ENCODE measurements around the gene TNRC6B. TPM values are rescaled to one million over a fixed set of nuclear protein-coding genes. Genes with fewer than 3 reads are reported as not detected.

Gene TNRC6B
- total and polyA plus RNA-seq, 2 of the 13 experiments (the other 11 are each of a cell fraction or from before 2014, with no cell fraction given) = 8.9 to 13.2 TPM

DNA sequence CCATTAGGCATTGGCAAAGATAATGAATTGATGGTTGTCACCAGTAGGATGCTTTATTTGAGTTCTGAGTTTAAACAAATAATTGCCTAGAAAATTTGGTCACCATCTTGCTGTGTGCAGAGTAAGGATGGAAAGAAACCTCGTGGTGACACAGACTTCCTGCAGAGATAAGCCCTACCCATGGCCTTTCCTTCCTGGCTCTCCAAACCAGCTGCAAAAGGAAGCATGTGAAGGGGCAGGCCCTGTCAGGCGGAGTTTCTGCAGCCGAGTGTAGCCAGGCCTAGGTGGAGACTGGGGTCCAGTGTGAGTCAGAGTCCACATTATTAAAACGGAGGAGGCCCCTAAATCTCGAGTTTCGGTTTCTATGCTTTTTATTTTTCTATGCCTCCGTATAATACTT lies 85.5 kb downstream of the TNRC6B start:
- in situ Hi-C loops (cut with HindIII; ENCODE audit: extremely low pct_ligation_motif_present, low pct_unique_long_range_greater_than_20kb) (no loop called here), intact Hi-C loops (cut with micrococcal nuclease; ENCODE audit: unreplicated experiment) (no loop called here)
- ChIA-PET CTCF (ENCODE audit: low intra/inter-chr PET ratio, low total read pairs) (no interaction called here), POLR2A (no interaction called here)
- ATAC-seq (no peak), FAIRE-seq (no peak), DNase-seq (ENCODE audit: low spot score) (no peak)
- WGBS (ENCODE audit: low lambda C conversion rate) = 95% methylated on average over 7 of the region's 7 CpGs
- Histone ChIP-seq H3K27ac (ENCODE audit: extremely low read length, insufficient read depth, low read length) (no peak overlapping the region), H4K20me1 (ENCODE audit: insufficient read depth, low read length) (0 out of 2 replicates have a peak, but pooled peaks cover under 1% of the 10 kb centered on the region), H2AFZ (ENCODE audit: low read length) (no peak overlapping the region), H3K4me3 (replicated peaks in 1 of 3; ENCODE audit: insufficient read depth in 1 of 3, low read depth in 2 of 3, low read length in 3 of 3) (no peak overlapping the region), H3K27me3 (ENCODE audit: control insufficient read depth in 1 of 2, insufficient read depth in 2 of 2, low read length in 2 of 2) (no peaks in the 10 kb centered on the region), H3K9me3 (ENCODE audit: low read length) (no peaks in the 10 kb centered on the region), H3K4me1 (ENCODE audit: insufficient read depth, low read length) (peaks cover 6% of the 10 kb centered on the region), H3K36me3 (replicated peaks in 1 of 2; ENCODE audit: control insufficient read depth in 1 of 2, insufficient read depth in 2 of 2, low read length in 2 of 2) (peaks cover 21 to 50% of the 10 kb centered on the region in 2 experiments), H3K9ac (ENCODE audit: insufficient read depth, low read depth, low read length) (no peak overlapping the region), H3K79me2 (ENCODE audit: insufficient read depth, low read length) (peaks cover 5% of the 10 kb centered on the region), H3K4me2 (ENCODE audit: low read depth, low read length) (no peak overlapping the region)
- BruUV-seq (replicated peaks) = no TSS peak
- TF ChIP-seq ZNF605 (CRISPR knock-in tag; IDR thresholded peaks at IDR 0.05) (no peak), ZNF282 (IDR thresholded peaks at IDR 0.05; ENCODE audit: partially characterized antibody) (no peak), ZNF749 (CRISPR knock-in tag; IDR thresholded peaks at IDR 0.05; ENCODE audit: borderline replicate concordance) (no peak), TBP (CRISPR knock-in tag; IDR thresholded peaks at IDR 0.05) (no peak), ZNF558 (CRISPR knock-in tag; IDR thresholded peaks at IDR 0.05; ENCODE audit: borderline replicate concordance) (no peak), CENPT (CRISPR knock-in tag; IDR thresholded peaks at IDR 0.05; ENCODE audit: low read depth) (no peak), CREM (IDR thresholded peaks at IDR 0.05) (no peak), CREM (CRISPR knock-in tag; IDR thresholded peaks at IDR 0.05) (no peak), ZNF883 (CRISPR knock-in tag; IDR thresholded peaks at IDR 0.05; ENCODE audit: not compliant biosample characterization) (no peak), PHF5A (CRISPR knock-in tag; IDR thresholded peaks at IDR 0.05; ENCODE audit: low read depth, unreplicated experiment) (no peak), ARHGAP35 (CRISPR knock-in tag; IDR thresholded peaks at IDR 0.05; ENCODE audit: borderline replicate concordance) (no peak)
- TF ChIP-seq, protein P1, sequence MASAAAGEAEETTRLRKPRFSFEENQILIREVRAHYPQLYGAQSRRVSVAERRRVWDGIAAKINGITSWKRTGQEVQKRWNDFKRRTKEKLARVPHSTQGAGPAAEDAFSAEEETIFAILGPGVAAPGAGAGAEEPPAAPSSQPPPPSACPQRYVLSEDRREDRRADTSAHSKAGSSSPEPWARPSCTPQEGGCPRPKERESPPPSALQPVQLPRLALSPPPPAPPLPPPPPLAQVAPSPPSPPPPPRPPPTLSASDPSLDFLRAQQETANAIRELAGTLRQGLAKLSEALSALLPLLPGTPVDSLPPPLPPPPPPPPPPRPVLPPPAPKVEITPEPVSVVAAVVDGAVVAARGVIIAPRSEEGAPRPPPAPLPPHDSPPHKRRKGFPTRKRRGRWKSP (CRISPR knock-in tag; IDR thresholded peaks at IDR 0.05) = no peak
- TF ChIP-seq, protein P2, sequence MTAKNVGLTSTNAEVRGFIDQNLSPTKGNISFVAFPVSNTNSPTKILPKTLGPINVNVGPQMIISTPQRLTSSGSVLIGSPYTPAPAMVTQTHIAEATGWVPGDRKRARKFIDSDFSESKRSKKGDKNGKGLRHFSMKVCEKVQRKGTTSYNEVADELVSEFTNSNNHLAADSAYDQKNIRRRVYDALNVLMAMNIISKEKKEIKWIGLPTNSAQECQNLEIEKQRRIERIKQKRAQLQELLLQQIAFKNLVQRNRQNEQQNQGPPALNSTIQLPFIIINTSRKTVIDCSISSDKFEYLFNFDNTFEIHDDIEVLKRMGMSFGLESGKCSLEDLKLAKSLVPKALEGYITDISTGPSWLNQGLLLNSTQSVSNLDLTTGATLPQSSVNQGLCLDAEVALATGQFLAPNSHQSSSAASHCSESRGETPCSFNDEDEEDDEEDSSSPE (CRISPR knock-in tag; IDR thresholded peaks at IDR 0.05) = no peak
- TF ChIP-seq, protein P3, sequence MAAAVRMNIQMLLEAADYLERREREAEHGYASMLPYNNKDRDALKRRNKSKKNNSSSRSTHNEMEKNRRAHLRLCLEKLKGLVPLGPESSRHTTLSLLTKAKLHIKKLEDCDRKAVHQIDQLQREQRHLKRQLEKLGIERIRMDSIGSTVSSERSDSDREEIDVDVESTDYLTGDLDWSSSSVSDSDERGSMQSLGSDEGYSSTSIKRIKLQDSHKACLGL (CRISPR knock-in tag; IDR thresholded peaks at IDR 0.05) = no peak
- TF ChIP-seq, protein P4, sequence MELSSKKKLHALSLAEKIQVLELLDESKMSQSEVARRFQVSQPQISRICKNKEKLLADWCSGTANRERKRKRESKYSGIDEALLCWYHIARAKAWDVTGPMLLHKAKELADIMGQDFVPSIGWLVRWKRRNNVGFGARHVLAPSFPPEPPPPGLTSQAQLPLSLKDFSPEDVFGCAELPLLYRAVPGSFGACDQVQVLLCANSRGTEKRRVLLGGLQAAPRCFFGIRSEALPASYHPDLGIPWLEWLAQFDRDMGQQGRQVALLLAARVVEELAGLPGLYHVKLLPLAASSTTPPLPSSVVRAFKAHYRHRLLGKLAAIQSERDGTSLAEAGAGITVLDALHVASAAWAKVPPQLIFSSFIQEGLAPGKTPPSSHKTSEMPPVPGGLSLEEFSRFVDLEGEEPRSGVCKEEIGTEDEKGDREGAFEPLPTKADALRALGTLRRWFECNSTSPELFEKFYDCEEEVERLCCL (CRISPR knock-in tag; IDR thresholded peaks at IDR 0.05; ENCODE audit: borderline replicate concordance) = no peak
